Measurements from ENCODE around the gene SYT12. TPM values are rescaled to one million over a fixed set of nuclear protein-coding genes. Genes with fewer than 3 reads are reported as not detected.

The SYT12 gene
- total and polyA plus RNA-seq, 2 donors from 2014 or later = 0.13 to 4.2 TPM

GRCh38 chr11:67090717-67091116, 67.8 kb downstream of the SYT12 start:
- no peaks in the 10 kb centered on the region for H3K9me3 ChIP-seq (ENCODE audit: control insufficient read depth in 2 of 3, insufficient read depth in 1 of 3, low read length in 3 of 3)
- DNase-seq = no peak
- H3K27ac ChIP-seq (ENCODE audit: low read depth in 2 of 2, low read length in 2 of 2) = no peak overlapping the region
- intact Hi-C loops (cut with DNase I) = no loop called here
- H3K4me3 ChIP-seq (ENCODE audit: low read length in 3 of 3) = no peak overlapping the region
- H3K27me3 ChIP-seq (ENCODE audit: control insufficient read depth, insufficient read depth, low read length) = no peaks in the 10 kb centered on the region
- no peak for FAIRE-seq
- no peak for TF ChIP-seq CTCF (IDR thresholded peaks at IDR 0.05; ENCODE audit: borderline replicate concordance, extremely low read depth, insufficient read depth)
- no peaks in the 10 kb centered on the region for H3K36me3 ChIP-seq (ENCODE audit: control insufficient read depth in 2 of 3, insufficient read depth in 3 of 3, low read length in 3 of 3)
- H3K4me1 ChIP-seq (ENCODE audit: control insufficient read depth in 2 of 3, insufficient read depth in 2 of 3, low read depth in 1 of 3, low read length in 3 of 3) = no peaks in the 10 kb centered on the region
- no peak overlapping the region for H3K9ac ChIP-seq (ENCODE audit: low read length in 3 of 3)

GRCh38 chr11:67095214-67095507, 72.2 kb downstream of the SYT12 start:
- no peak overlapping the region for H3K27ac ChIP-seq (ENCODE audit: low read depth in 2 of 2, low read length in 2 of 2)
- FAIRE-seq = no peak
- H3K27me3 ChIP-seq (ENCODE audit: control insufficient read depth, insufficient read depth, low read length) = no peaks in the 10 kb centered on the region
- no peak overlapping the region for H3K4me3 ChIP-seq (ENCODE audit: low read length in 3 of 3)
- H3K9ac ChIP-seq (ENCODE audit: low read length in 3 of 3) = no peak overlapping the region
- H3K36me3 ChIP-seq (ENCODE audit: control insufficient read depth in 2 of 3, insufficient read depth in 3 of 3, low read length in 3 of 3) = no peaks in the 10 kb centered on the region
- H3K9me3 ChIP-seq (ENCODE audit: control insufficient read depth in 2 of 3, insufficient read depth in 1 of 3, low read length in 3 of 3) = no peaks in the 10 kb centered on the region
- intact Hi-C loops (cut with DNase I) = no loop called here
- no peaks in the 10 kb centered on the region for H3K4me1 ChIP-seq (ENCODE audit: control insufficient read depth in 2 of 3, insufficient read depth in 2 of 3, low read depth in 1 of 3, low read length in 3 of 3)
- DNase-seq = no peak
- no peak for TF ChIP-seq CTCF (IDR thresholded peaks at IDR 0.05; ENCODE audit: borderline replicate concordance, extremely low read depth, insufficient read depth)

- Histone ChIP-seq H3K4me3 (ENCODE audit: low read length in 3 of 3) (no peak overlapping the region), H3K36me3 (ENCODE audit: control insufficient read depth in 2 of 3, insufficient read depth in 3 of 3, low read length in 3 of 3) (no peaks in the 10 kb centered on the region), H3K27ac (ENCODE audit: low read depth in 2 of 2, low read length in 2 of 2) (no peak overlapping the region), H3K9me3 (ENCODE audit: control insufficient read depth in 2 of 3, insufficient read depth in 1 of 3, low read length in 3 of 3) (no peaks in the 10 kb centered on the region), H3K9ac (ENCODE audit: low read length in 3 of 3) (no peak overlapping the region), H3K4me1 (ENCODE audit: control insufficient read depth in 2 of 3, insufficient read depth in 2 of 3, low read depth in 1 of 3, low read length in 3 of 3) (no peaks in the 10 kb centered on the region), H3K27me3 (ENCODE audit: control insufficient read depth, insufficient read depth, low read length) (no peaks in the 10 kb centered on the region)
- no peak for TF ChIP-seq CTCF (IDR thresholded peaks at IDR 0.05; ENCODE audit: borderline replicate concordance, extremely low read depth, insufficient read depth)
- DNase-seq = no peak
- intact Hi-C loops (cut with DNase I) = no loop called here
- FAIRE-seq = no peak
These were observed 76.0 kb downstream of the SYT12 start for GRCh38 chr11:67098799-67099429.

DNA sequence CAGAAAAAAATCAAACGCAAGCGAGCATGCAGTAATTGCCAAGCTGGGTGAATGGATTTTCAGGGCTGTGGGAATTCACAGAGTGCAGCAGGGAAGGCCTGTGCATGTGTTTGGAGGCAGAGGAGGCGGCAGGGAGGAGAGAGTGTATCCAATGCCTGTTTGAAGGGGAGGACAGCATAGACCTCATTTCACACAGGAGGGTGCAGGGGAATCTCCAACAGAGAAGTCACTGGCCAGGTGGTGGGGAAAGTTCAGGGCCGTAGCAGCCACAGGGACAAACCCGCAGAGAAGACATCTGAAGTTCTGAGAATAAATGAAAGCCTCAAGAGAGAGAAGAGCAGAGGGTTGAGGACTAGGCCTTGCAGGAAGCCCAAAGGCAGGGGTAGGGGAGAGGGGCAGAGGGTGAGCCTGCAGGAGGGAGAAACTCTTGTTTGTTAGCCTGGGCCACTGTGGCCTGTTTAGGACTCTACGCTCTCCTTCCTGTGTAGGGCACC, 76.9 kb downstream of the SYT12 start:
- FAIRE-seq = no peak
- H3K9me3 ChIP-seq (ENCODE audit: control insufficient read depth in 2 of 3, insufficient read depth in 1 of 3, low read length in 3 of 3) = no peaks in the 10 kb centered on the region

More for the DNA sequence above, 76.9 kb downstream of the SYT12 start:
- H3K27me3 ChIP-seq (ENCODE audit: control insufficient read depth, insufficient read depth, low read length) = no peaks in the 10 kb centered on the region
- no peak overlapping the region for H3K27ac ChIP-seq (ENCODE audit: low read depth in 2 of 2, low read length in 2 of 2)
- H3K4me3 ChIP-seq (ENCODE audit: low read length in 3 of 3) = no peak overlapping the region
- DNase-seq = peak in 2 of 5 donors; percentile 47 to 49
- H3K36me3 ChIP-seq (ENCODE audit: control insufficient read depth in 2 of 3, insufficient read depth in 3 of 3, low read length in 3 of 3) = no peaks in the 10 kb centered on the region
- no peak for TF ChIP-seq CTCF (IDR thresholded peaks at IDR 0.05; ENCODE audit: borderline replicate concordance, extremely low read depth, insufficient read depth)
- intact Hi-C loops (cut with DNase I) = no loop called here
- no peaks in the 10 kb centered on the region for H3K4me1 ChIP-seq (ENCODE audit: control insufficient read depth in 2 of 3, insufficient read depth in 2 of 3, low read depth in 1 of 3, low read length in 3 of 3)
- H3K9ac ChIP-seq (ENCODE audit: low read length in 3 of 3) = no peak overlapping the region
